Upper lobe of right lung (tissue), 1 donor: Measurements from ENCODE around the gene MLLT3. TPM values are rescaled to one million over a fixed set of nuclear protein-coding genes. Genes with fewer than 3 reads are reported as not detected.

Source experiments
- ATAC-seq: fragments of 200-7000 bp; cut with Tn5 transposase; one replicate; pipeline ENCODE4 v1.9.1; 2020; ENCODE audit warnings: mild to moderate bottlenecking, moderate library complexity
- DNase-seq: peaks from one replicate; pipeline ENCODE4 v3.0.0-alpha.2; 2020
- H3K27ac ChIP-seq: fragments of 200-600 bp; one replicate; pipeline ENCODE4 v1.8.0; 2022
- H3K27me3 ChIP-seq: fragments of 200-600 bp; one replicate; pipeline ENCODE4 v1.8.0; 2022; ENCODE audit warnings: mild to moderate bottlenecking
- H3K36me3 ChIP-seq: fragments of 200-600 bp; one replicate; pipeline ENCODE4 v1.8.0; 2022
- H3K4me1 ChIP-seq: fragments of 200-600 bp; one replicate; pipeline ENCODE4 v1.8.0; 2022
- H3K4me3 ChIP-seq: fragments of 200-600 bp; one replicate; pipeline ENCODE4 v1.8.0; 2022; ENCODE audit warnings: mild to moderate bottlenecking
- H3K9me3 ChIP-seq: fragments of 200-600 bp; one replicate; pipeline ENCODE4 v1.8.0; 2022
- intact Hi-C: fragments of 100-400 bp; cut with DNase I; formaldehyde crosslinking; loops from one replicate; pipeline ENCODE4 v1.11.0; 2022
- total RNA-seq: library from RNA; stranded (reverse); fragmentation: NEBNext Ultra II Directional; extraction: Animal tissue kit (Norgen Biotek cat#: 25700); gene quantifications from one replicate; pipeline ENCODE4 v1.2.1, GENCODE V29; 2021
- TF ChIP-seq, protein P1 (sequence below): fragments of 200-600 bp; IDR thresholded peaks from one replicate; pipeline ENCODE4 v1.8.0; 2022; ENCODE audit warnings: antibody characterized with exemption
- donor health status: DM: no; HTN: yes; CAD: no; lungs with severe emphysema.

The MLLT3 gene
- total RNA-seq, 1 donor from 2014 or later, result 15.4 TPM

DNA sequence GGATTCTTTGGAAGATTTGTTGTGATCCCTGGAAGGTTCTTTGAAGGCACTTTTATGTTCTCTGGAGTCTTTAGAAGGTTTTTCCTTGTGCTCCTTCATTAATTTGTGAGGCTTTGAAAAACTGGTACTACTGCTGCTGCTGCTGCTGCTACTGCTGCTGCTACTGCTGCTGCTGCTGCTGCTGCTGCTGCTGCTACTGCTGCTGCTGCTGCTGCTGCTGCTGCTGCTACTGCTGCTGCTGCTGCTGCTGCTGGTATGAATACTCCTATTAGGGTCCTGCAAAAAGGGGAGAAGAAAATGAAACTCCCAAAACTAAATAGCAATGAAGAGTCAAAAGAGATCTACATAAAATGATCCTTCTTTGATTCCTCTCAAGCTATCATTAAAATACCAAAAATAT lies 208.1 kb downstream of the MLLT3 start:
- no peak overlapping the region for H3K27ac ChIP-seq
- TF ChIP-seq, protein P1, sequence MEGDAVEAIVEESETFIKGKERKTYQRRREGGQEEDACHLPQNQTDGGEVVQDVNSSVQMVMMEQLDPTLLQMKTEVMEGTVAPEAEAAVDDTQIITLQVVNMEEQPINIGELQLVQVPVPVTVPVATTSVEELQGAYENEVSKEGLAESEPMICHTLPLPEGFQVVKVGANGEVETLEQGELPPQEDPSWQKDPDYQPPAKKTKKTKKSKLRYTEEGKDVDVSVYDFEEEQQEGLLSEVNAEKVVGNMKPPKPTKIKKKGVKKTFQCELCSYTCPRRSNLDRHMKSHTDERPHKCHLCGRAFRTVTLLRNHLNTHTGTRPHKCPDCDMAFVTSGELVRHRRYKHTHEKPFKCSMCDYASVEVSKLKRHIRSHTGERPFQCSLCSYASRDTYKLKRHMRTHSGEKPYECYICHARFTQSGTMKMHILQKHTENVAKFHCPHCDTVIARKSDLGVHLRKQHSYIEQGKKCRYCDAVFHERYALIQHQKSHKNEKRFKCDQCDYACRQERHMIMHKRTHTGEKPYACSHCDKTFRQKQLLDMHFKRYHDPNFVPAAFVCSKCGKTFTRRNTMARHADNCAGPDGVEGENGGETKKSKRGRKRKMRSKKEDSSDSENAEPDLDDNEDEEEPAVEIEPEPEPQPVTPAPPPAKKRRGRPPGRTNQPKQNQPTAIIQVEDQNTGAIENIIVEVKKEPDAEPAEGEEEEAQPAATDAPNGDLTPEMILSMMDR, result no peak
- no peaks in the 10 kb centered on the region for H3K4me1 ChIP-seq
- no peak overlapping the region for H3K4me3 ChIP-seq
- no peaks in the 10 kb centered on the region for H3K9me3 ChIP-seq
- DNase-seq (no peak), ATAC-seq (no peak)
- no peaks in the 10 kb centered on the region for H3K36me3 ChIP-seq
- no peaks in the 10 kb centered on the region for H3K27me3 ChIP-seq
- intact Hi-C loops, result no loop called here

GRCh38 chr9:20409321-20410092 lies 212.8 kb downstream of the MLLT3 start:
- H3K36me3 ChIP-seq, result no peaks in the 10 kb centered on the region

GRCh38 chr9:20408513-20408912 lies 213.8 kb downstream of the MLLT3 start:
- Histone ChIP-seq H3K9me3 (no peaks in the 10 kb centered on the region), H3K27me3 (no peaks in the 10 kb centered on the region), H3K27ac (no peak overlapping the region), H3K36me3 (no peaks in the 10 kb centered on the region), H3K4me3 (no peak overlapping the region), H3K4me1 (no peaks in the 10 kb centered on the region)
- ATAC-seq (no peak), DNase-seq (no peak)
- intact Hi-C loops, result no loop called here
- TF ChIP-seq, protein P1, result no peak

More at GRCh38 chr9:20409321-20410092, 212.8 kb downstream of the MLLT3 start:
- Histone ChIP-seq H3K4me3 (no peak overlapping the region), H3K27ac (no peak overlapping the region), H3K27me3 (no peaks in the 10 kb centered on the region), H3K9me3 (no peaks in the 10 kb centered on the region), H3K4me1 (no peaks in the 10 kb centered on the region)
- no peak for ATAC-seq
- intact Hi-C loops, result no loop called here
- TF ChIP-seq, protein P1, result no peak
- DNase-seq, result no peak

- Histone ChIP-seq H3K27ac (no peak overlapping the region), H3K9me3 (no peaks in the 10 kb centered on the region), H3K36me3 (no peaks in the 10 kb centered on the region), H3K4me3 (no peak overlapping the region), H3K27me3 (no peaks in the 10 kb centered on the region), H3K4me1 (no peaks in the 10 kb centered on the region)
- intact Hi-C loops, result no loop called here
- ATAC-seq (no peak), DNase-seq (no peak)
- TF ChIP-seq, protein P1, result no peak
Observed at GRCh38 chr9:20407013-20407412, 215.3 kb downstream of the MLLT3 start.

DNA sequence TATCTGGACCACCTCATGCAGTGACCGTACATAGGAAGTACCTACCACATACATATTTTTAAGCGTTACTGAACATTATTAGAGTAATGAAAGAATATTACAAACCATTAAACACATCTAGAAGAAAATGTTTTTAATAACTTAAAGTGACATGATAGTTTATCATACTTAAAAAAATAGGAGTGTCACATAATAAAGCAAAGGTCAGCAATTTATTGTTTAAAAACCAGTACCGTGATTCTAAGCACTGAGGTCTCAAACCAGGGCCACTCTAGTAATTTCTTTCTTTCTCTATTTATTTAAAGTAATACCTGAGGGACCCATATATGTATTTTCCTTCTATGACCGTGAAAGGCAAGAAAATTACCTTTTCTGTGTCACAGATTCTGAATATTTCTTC lies 216.0 kb downstream of the MLLT3 start:
- DNase-seq, result no peak
- no peaks in the 10 kb centered on the region for H3K36me3 ChIP-seq
- TF ChIP-seq, protein P1, result no peak
- H3K9me3 ChIP-seq, result no peaks in the 10 kb centered on the region
- ATAC-seq, result no peak
- no peak overlapping the region for H3K27ac ChIP-seq
- H3K27me3 ChIP-seq, result no peaks in the 10 kb centered on the region
- intact Hi-C loops, result no loop called here
- no peak overlapping the region for H3K4me3 ChIP-seq
- no peaks in the 10 kb centered on the region for H3K4me1 ChIP-seq
